Activated CD8-positive, alpha-beta T cell treated with anti-CD3 and anti-CD28 coated beads, Interleukin-2, amount 10 ng/mL, durations not matched to agents 7 days and 5 days (primary cell): ENCODE data around the gene RDH14. TPM values are rescaled to one million over a fixed set of nuclear protein-coding genes. Genes with fewer than 3 reads are reported as not detected.

Experiments
- ATAC-seq: fragments of 150-1000 bp; cut with Tn5 transposase; one replicate; pipeline ENCODE4 v1.10.0; 2021; ENCODE audit warnings: moderate library complexity
- CTCF ChIA-PET: fragments of 350-600 bp; sonication (Branson Sonifier 250); formaldehyde crosslinking; loops from one replicate; lab custom pipeline; 2021; ENCODE audit warnings: antibody characterized with exemption; lab: Charles Lee
- POLR2A ChIA-PET: fragments of 350-600 bp; sonication (Branson Sonifier 250); formaldehyde crosslinking; loops from one replicate; lab custom pipeline; 2021; ENCODE audit warnings: antibody characterized with exemption; lab: Charles Lee
- DNase-seq: peaks from one replicate; pipeline ENCODE4 v3.0.0-alpha.2; 2020
- H3K27ac Mint-ChIP-seq: one replicate; pipeline ENCODE4 v1.8.0; 2021; ENCODE audit warnings: mild to moderate bottlenecking, mixed read lengths
- H3K27me3 Mint-ChIP-seq: one replicate; pipeline ENCODE4 v1.8.0; 2021; ENCODE audit warnings: low read depth, mixed read lengths
- H3K36me3 Mint-ChIP-seq: one replicate; pipeline ENCODE4 v1.8.0; 2021; ENCODE audit warnings: low read depth, mixed read lengths
- H3K4me1 Mint-ChIP-seq: one replicate; pipeline ENCODE4 v1.8.0; 2021; ENCODE audit warnings: low read depth, mixed read lengths
- H3K4me3 Mint-ChIP-seq: one replicate; pipeline ENCODE4 v1.8.0; 2021; ENCODE audit warnings: mild to moderate bottlenecking, mixed read lengths
- H3K9me3 Mint-ChIP-seq: one replicate; pipeline ENCODE4 v1.8.0; 2022; ENCODE audit warnings: mixed read lengths; ENCODE audit not compliant: insufficient read depth
- total RNA-seq, 2 experiments: library from RNA; stranded (reverse); gene quantifications; one replicate each; pipeline ENCODE4 v1.2.3, GENCODE V29; 2021

The RDH14 gene
- total RNA-seq, 2 experiments from 2014 or later: 14.6 to 15.7 TPM

DNA sequence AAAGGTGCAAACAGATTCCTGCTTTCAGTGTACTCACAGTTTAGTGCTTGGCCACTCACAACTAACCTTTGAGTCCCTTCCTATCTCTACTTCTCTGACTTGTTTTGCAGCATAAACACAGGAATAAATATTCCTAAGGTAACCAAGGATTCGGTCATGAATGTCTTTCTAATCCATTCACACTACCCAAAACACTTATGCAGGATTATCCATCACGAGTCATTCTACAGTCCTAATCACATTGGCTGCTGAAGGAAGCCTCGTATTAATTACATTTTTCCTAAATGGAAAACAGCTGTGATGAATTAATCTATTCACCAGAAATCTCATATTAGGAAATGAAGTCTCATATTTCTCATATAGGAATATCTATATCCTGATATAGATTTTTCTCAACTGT is 16.3 kb downstream of the RDH14 start:
- ChIA-PET POLR2A (no interaction called here), CTCF (no interaction called here)
- Mint-ChIP-seq H3K27me3 (no peaks in the 10 kb centered on the region), H3K9me3 (peaks cover 6% of the 10 kb centered on the region), H3K36me3 (peaks cover 5% of the 10 kb centered on the region), H3K4me1 (peaks cover 19% of the 10 kb centered on the region), H3K4me3 (no peak overlapping the region), H3K27ac (no peak overlapping the region)
- DNase-seq: no peak
- ATAC-seq: no peak

DNA sequence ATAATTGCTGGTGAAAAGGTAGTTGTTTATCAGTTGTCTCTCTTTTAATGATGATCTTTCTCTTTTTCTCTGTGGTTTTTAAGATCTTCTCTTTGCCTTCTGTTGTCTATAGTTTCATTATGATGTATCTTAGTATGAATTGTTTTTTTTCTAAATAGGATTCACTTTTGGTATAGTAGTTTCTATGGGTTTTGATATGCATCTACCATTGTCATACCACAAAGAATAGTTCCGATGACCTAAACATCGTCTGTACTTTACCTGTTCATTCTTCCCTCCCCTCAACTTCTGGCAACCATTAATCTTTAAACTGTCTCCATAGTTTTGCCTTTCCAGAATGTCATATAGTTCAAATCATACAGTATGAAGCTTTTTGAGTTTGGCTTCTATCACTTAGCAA is 19.6 kb downstream of the RDH14 start:
- Mint-ChIP-seq H3K27ac (no peak overlapping the region), H3K4me3 (no peak overlapping the region), H3K27me3 (no peaks in the 10 kb centered on the region), H3K36me3 (peaks cover 5% of the 10 kb centered on the region), H3K4me1 (peaks cover 6% of the 10 kb centered on the region), H3K9me3 (peaks cover 6% of the 10 kb centered on the region)
- ChIA-PET POLR2A (no interaction called here), CTCF (interaction anchor here (1.6 kb wide), 1 partner anchor 19 kb away, joined by 3 read pairs; no protein-coding TSS in a partner anchor)
- ATAC-seq: no peak
- no peak for DNase-seq

DNA sequence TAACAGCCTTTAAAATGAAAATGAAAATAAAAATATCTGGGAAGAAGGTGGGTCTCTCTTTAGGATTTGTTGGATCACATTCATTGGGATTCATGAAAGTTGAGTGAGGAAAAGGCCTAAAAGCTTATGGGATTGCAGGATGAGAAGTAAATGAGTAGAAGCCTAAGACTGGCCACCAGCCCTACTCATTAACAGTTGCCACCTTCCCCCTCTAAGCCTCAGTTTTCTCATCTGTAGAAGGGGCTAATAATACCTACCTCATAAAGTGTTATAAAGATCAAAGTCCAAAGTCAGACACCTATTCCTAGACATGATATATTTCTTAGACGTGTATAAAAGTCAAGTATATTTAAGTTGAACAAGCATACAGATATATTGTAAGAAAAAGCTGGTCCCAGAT is 23.8 kb downstream of the RDH14 start:
- Mint-ChIP-seq H3K9me3 (peaks cover 6% of the 10 kb centered on the region), H3K36me3 (peaks cover 5% of the 10 kb centered on the region), H3K4me3 (no peak overlapping the region), H3K4me1 (peaks cover 4% of the 10 kb centered on the region), H3K27ac (no peak overlapping the region), H3K27me3 (no peaks in the 10 kb centered on the region)
- no peak for DNase-seq
- ChIA-PET CTCF (no interaction called here), POLR2A (no interaction called here)
- no peak for ATAC-seq

DNA sequence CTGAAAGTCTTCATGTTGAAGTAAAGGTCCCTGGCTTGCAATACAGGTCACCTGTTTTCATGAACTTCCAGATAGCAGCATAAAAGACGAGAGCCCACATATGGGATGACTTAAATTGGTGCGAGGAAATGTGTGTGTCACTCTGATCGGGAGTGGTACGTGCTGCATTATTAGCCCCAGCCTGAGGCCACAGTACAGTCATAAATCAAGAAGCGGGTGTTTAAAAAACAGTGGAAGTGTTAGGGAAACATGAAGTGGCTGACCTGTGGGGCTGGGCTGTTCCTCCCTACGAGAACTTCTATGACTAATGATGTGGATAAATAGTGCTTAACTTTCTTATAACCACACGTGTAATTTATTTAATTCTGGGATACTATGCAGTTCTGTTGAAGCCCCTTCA is 24.4 kb downstream of the RDH14 start:
- Mint-ChIP-seq H3K9me3 (peaks cover 5% of the 10 kb centered on the region), H3K4me3 (no peak overlapping the region), H3K27ac (no peak overlapping the region), H3K4me1 (peaks cover 4% of the 10 kb centered on the region), H3K27me3 (no peaks in the 10 kb centered on the region), H3K36me3 (peaks cover 4% of the 10 kb centered on the region)
- ChIA-PET POLR2A (no interaction called here), CTCF (no interaction called here)
- DNase-seq (no peak), ATAC-seq (no peak)

DNA sequence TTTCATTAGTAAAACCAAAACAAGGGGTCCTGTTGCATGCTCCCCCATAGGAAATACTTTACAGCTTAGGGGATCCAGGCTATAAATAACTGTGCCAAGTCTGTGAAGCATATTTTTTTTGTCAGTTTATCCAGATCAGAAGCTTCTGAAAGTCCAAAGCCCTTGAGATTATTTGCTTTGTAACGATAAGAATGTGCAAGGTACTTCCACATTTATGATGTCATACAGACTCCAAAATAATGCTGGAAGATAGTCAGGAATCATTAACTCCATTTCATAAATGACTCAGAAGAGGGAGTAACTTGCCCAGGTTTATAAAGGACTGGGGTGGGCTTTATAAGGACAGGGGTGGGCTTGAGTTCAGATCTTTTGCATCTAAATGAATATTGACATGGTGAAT is 29.3 kb downstream of the RDH14 start:
- Mint-ChIP-seq H3K36me3 (no peaks in the 10 kb centered on the region), H3K4me1 (no peaks in the 10 kb centered on the region), H3K4me3 (no peak overlapping the region), H3K27ac (no peak overlapping the region), H3K27me3 (peaks cover 4% of the 10 kb centered on the region), H3K9me3 (no peaks in the 10 kb centered on the region)
- DNase-seq (no peak), ATAC-seq (no peak)
- POLR2A ChIA-PET: no interaction called here
- CTCF ChIA-PET: no interaction called here

DNA sequence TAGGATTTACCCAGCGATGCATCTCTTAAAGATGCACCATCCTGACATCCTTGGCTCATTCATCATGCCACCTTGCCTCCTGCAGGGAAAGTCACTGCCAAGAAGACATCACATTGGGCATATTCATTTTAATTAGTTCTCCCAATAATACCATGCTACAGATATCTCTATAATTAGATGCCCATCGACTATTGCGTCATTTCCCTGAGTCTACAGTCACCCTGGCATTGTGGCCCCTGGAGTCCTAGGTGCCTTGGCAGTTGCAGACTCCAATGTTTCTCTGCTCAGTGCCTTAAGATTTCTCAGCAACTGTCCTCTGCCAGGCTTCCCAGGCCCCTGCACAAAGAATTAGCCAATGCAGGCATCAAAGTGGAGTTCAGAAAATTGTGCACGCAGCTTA is 32.6 kb downstream of the RDH14 start:
- H3K4me1 Mint-ChIP-seq: no peaks in the 10 kb centered on the region
- no peak overlapping the region for H3K4me3 Mint-ChIP-seq
- no peaks in the 10 kb centered on the region for H3K36me3 Mint-ChIP-seq
- DNase-seq (no peak), ATAC-seq (no peak)
- ChIA-PET POLR2A (no interaction called here), CTCF (no interaction called here)
- no peak overlapping the region for H3K27ac Mint-ChIP-seq
- peaks cover 4% of the 10 kb centered on the region for H3K27me3 Mint-ChIP-seq
- H3K9me3 Mint-ChIP-seq: no peaks in the 10 kb centered on the region

DNA sequence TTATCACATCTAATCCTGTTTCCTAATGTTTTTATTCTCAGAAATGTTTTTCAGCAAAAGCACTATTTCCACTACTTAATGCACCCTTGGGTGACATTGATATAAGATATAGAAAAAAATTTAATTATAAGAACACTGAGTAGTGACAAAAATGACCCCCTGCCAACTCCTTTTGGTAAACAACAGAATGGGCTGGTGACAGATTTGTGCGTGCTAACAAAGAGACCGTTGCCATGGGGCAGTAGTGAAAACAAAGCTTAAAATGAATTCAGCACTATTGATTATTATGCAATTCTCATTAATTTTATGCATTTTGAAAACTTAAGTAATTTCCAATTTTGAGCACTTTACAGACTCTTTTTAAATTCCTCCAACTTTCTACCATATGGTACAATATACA is 33.1 kb downstream of the RDH14 start:
- no peak for DNase-seq
- CTCF ChIA-PET: no interaction called here
- Mint-ChIP-seq H3K4me3 (no peak overlapping the region), H3K36me3 (no peaks in the 10 kb centered on the region), H3K27me3 (peaks cover 4% of the 10 kb centered on the region), H3K4me1 (no peaks in the 10 kb centered on the region), H3K27ac (no peak overlapping the region), H3K9me3 (no peaks in the 10 kb centered on the region)
- ATAC-seq: no peak
- POLR2A ChIA-PET: interaction anchor here (0.6 kb wide), 1 partner anchor 39 kb away, joined by 3 read pairs; no protein-coding TSS in a partner anchor

DNA sequence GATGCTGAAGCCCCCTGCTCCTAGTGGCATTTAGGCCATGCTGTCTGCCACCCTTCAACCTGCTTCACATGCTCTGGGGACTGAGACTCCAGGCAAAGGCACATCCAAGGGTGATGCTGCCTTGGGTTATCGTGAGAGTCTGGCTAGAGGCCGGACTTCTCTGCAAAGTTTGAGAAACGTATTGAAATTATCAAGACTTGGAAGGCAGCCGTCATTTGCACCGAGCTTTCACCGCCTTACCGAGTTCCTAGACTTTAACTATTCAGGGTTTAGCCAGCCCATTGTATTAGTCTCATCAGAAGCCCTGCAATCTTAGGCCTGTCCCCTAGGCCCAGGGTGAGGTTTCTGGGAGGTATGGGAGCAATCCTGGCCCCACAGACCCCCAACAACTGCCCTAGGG is 34.0 kb downstream of the RDH14 start:
- POLR2A ChIA-PET: no interaction called here
- Mint-ChIP-seq H3K9me3 (no peaks in the 10 kb centered on the region), H3K36me3 (no peaks in the 10 kb centered on the region), H3K27me3 (peaks cover 4% of the 10 kb centered on the region), H3K27ac (no peak overlapping the region), H3K4me3 (no peak overlapping the region), H3K4me1 (no peaks in the 10 kb centered on the region)
- no peak for DNase-seq
- CTCF ChIA-PET: no interaction called here
- ATAC-seq: no peak

DNA sequence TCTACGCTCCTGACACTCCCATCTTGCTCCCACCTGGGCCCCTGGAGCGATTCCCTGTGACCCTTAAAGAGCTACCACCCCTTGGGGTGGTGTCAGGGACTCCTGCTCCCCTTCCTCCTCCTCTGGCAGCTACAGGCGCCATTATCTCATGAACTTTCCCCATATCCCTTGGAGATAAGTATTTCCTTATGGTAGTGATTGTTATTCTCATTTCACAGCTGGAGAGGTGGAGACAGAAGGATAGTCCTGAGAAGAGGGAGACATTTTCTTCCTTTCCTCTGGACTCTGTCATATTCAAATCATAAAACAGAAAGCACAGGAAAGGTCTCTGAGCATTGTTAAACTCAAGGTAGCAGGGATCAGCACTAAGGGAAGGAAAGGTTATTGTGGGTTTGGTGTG is 34.6 kb downstream of the RDH14 start:
- H3K4me1 Mint-ChIP-seq: no peaks in the 10 kb centered on the region
- H3K27me3 Mint-ChIP-seq: peaks cover 4% of the 10 kb centered on the region
- no peak overlapping the region for H3K27ac Mint-ChIP-seq
- DNase-seq (no peak), ATAC-seq (no peak)
- H3K36me3 Mint-ChIP-seq: no peaks in the 10 kb centered on the region
- no peaks in the 10 kb centered on the region for H3K9me3 Mint-ChIP-seq
- CTCF ChIA-PET: no interaction called here
- no peak overlapping the region for H3K4me3 Mint-ChIP-seq
- POLR2A ChIA-PET: interaction anchor here (0.6 kb wide), 1 partner anchor 1028 kb away, joined by 3 read pairs; no protein-coding TSS in a partner anchor

DNA sequence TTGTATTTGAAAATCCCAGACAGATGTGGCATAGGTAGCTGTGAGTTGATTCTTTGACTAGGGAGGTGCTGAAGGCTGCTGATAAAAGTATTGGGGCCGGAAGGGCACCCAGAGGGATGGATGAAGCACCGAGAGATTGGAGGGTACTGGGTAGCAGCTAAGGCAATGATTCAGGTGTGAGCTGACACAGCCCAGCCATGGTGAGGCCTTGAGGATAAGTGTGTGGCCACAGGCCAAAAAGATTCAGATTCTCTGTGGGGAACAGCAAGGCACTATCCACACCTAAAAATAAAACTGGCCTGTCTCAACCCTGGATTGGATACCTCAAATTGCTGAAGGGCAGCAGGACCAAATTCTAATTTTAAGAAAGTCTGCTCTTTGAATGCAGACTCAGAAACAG is 35.2 kb downstream of the RDH14 start:
- no peaks in the 10 kb centered on the region for H3K36me3 Mint-ChIP-seq

DNA sequence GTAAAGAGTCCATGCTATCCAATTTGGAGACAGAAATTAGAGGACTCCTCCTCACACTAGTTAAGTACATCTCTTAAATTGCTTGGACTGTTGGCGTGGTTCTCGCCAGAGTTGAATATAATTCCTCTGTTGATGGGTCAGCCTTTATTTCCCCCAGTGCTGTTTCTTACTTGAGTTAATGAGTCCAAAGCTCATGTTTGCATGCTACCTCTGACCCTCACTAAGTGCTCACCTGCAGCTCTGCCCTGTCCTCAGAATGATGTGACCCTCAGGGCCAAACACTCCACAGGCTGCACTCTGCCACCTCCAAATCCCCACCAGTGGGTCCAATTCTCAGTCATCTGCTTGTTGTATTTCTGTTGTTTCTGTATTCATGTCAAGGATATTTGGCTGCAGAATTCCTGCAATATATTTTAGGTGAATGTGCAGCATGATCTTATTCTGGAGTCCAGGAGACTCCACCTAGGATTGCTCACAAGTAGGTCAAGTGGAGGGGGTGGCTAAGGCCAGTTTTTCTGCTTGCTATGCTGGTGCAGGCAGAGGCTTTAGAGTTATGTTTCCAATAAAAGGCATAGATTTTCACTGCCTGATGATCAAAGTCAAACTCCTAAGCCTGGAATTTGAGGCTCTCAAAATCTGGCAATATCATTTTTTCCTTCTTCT is 37.8 kb downstream of the RDH14 start:
- POLR2A ChIA-PET: no interaction called here
- ATAC-seq (no peak), DNase-seq (no peak)
- H3K9me3 Mint-ChIP-seq: no peaks in the 10 kb centered on the region
- peaks cover 4% of the 10 kb centered on the region for H3K27me3 Mint-ChIP-seq
- H3K4me1 Mint-ChIP-seq: no peaks in the 10 kb centered on the region
- no peak overlapping the region for H3K4me3 Mint-ChIP-seq
- H3K36me3 Mint-ChIP-seq: no peaks in the 10 kb centered on the region
- H3K27ac Mint-ChIP-seq: no peak overlapping the region
- CTCF ChIA-PET: interaction anchor here (0.7 to 2.2 kb wide), 2 partner anchors 37 to 93 kb away, joined by 3 to 8 read pairs; no protein-coding TSS in a partner anchor

More for the DNA sequence above, 35.2 kb downstream of the RDH14 start:
- Mint-ChIP-seq H3K4me1 (no peaks in the 10 kb centered on the region), H3K4me3 (no peak overlapping the region), H3K27ac (no peak overlapping the region), H3K27me3 (peaks cover 4% of the 10 kb centered on the region), H3K9me3 (no peaks in the 10 kb centered on the region)
- POLR2A ChIA-PET: interaction anchor here (0.6 kb wide), 1 partner anchor 1029 kb away, joined by 3 read pairs; no protein-coding TSS in a partner anchor
- DNase-seq: no peak
- CTCF ChIA-PET: no interaction called here
- ATAC-seq: no peak

DNA sequence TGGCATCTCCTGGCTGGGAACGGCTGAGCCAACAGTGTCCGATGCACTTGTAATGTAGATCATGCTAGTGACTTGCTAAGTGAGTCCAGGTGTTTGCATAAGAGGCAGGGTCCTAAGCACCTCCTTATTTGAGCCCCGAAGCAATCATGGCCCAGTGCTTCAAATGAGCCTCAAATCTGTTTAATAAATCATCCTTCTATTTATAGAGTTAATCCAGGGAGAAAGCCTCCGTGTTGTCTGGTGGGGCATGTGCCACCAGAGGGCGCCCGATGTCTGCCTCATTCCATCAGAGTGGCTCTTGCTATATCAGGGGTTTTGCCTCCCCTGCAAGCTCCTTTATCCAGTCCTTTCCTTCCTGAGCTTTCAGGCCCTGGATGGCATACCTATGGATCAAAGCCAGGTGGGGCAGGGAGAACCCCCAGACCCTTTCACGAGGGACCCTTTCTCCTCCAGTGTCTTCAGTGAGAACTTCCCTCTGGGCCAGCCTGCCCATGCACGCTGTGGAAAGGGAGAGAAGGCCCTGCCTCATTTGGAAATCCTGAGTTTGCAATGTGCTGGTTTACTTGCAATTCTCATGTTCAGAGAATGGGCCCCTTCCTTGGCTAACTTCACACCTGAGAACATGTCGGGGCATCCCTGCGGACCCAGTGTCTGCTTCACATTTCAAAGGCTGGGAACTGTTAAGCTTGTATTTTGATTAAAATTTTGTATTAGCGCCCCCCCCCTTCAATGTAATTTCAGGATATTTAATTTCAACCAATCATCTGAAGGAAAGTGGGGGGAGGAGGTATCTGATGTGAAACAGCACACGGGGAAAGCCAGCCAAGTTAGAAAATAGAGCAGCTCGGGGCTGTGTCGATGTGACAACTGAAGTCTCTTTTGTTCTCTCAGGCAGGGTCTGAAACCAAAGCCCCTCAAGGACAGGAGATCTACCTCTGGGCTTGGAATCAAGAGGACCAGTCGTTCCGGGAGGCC is 39.7 kb downstream of the RDH14 start:
- ChIA-PET POLR2A (no interaction called here), CTCF (interaction anchor here (0.7 to 2.4 kb wide), 17 partner anchors 9 to 1342 kb away, joined by 3 to 8 read pairs (median 3); no protein-coding TSS in a partner anchor)
- ATAC-seq (peak; percentile 82), DNase-seq (peak; percentile 77)
- no peaks in the 10 kb centered on the region for H3K9me3 Mint-ChIP-seq
- H3K27me3 Mint-ChIP-seq: peaks cover 12% of the 10 kb centered on the region
- no peak overlapping the region for H3K27ac Mint-ChIP-seq
- H3K4me1 Mint-ChIP-seq: no peaks in the 10 kb centered on the region
- no peaks in the 10 kb centered on the region for H3K36me3 Mint-ChIP-seq
- H3K4me3 Mint-ChIP-seq: no peak overlapping the region
